HL-60 (cell line): ENCODE measurements around the gene ACP7.

ENCODE experiments used
- DNase-seq, 2 experiments: peaks; one replicate each; pipeline ENCODE4 v3.0.0-alpha.2; 2010 to 2020; ENCODE audit warnings: low read depth in 1 of 2, low spot score in 1 of 2
- H3K27ac ChIP-seq: fragments of 250-450 bp; sonication (Bioruptor Pico); replicated peaks from 2 replicates; pipeline ENCODE4 v1.5.1; 2020; ENCODE audit warnings: mild to moderate bottlenecking, moderate library complexity
- H3K27me3 ChIP-seq: fragments of 250-450 bp; sonication (Bioruptor Pico); 2 replicates; pipeline ENCODE4 v1.5.1; 2021; ENCODE audit warnings: mild to moderate bottlenecking, moderate library complexity; ENCODE audit not compliant: insufficient read depth, poor library complexity, severe bottlenecking
- H3K4me3 ChIP-seq: replicated peaks from 2 replicates; pipeline ENCODE4 v1.5.1; 2011; ENCODE audit warnings: mild to moderate bottlenecking, control low read depth, low read length; ENCODE audit not compliant: insufficient read depth
- GABPA ChIP-seq: IDR thresholded peaks from 2 replicates; pipeline ENCODE4 v1.6.1; 2012; ENCODE audit warnings: low read depth
- POLR2AphosphoS5 ChIP-seq: IDR thresholded peaks from 2 replicates; pipeline ENCODE4 v1.6.1; 2012; ENCODE audit warnings: low read depth
- SPI1 ChIP-seq: IDR thresholded peaks from 2 replicates; pipeline ENCODE4 v1.6.1; 2012; ENCODE audit warnings: low read depth, mild to moderate bottlenecking, borderline replicate concordance
- TF ChIP-seq, protein P1 (sequence below): IDR thresholded peaks from one replicate; pipeline ENCODE4 v1.5.1; 2011; ENCODE audit warnings: low read length, control low read depth, inconsistent platforms; ENCODE audit not compliant: insufficient read depth
- TF ChIP-seq, protein P2 (sequence below): IDR thresholded peaks from 2 replicates; pipeline ENCODE4 v1.6.1; 2012; ENCODE audit warnings: low read depth; ENCODE audit not compliant: insufficient replicate concordance

ACP7 gene

DNA sequence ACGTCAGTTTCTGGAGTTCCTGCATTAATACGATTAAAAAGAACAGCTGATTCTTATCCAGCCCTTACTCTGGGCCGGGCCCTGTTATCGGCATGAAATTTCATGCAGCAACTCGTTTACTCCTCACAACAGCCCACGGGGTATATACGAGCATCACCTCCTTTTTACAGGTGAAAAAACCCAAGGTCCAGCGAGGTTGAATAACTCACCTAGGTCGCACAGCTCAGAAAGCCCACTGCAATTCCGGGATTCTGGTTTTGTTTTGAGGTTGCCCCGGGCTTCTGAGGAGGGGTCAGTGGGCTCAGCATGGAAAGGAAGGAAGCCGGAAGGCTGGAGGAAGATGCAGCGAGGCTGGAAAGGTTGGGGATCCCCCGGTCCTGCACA lies 577 bp upstream of the ACP7 start:
- Histone ChIP-seq H3K27ac (no peak overlapping the region), H3K27me3 (peaks cover 34% of the 10 kb centered on the region), H3K4me3 (no peak overlapping the region)
- DNase-seq, result no peak
- TF ChIP-seq, protein P1, sequence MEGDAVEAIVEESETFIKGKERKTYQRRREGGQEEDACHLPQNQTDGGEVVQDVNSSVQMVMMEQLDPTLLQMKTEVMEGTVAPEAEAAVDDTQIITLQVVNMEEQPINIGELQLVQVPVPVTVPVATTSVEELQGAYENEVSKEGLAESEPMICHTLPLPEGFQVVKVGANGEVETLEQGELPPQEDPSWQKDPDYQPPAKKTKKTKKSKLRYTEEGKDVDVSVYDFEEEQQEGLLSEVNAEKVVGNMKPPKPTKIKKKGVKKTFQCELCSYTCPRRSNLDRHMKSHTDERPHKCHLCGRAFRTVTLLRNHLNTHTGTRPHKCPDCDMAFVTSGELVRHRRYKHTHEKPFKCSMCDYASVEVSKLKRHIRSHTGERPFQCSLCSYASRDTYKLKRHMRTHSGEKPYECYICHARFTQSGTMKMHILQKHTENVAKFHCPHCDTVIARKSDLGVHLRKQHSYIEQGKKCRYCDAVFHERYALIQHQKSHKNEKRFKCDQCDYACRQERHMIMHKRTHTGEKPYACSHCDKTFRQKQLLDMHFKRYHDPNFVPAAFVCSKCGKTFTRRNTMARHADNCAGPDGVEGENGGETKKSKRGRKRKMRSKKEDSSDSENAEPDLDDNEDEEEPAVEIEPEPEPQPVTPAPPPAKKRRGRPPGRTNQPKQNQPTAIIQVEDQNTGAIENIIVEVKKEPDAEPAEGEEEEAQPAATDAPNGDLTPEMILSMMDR, result no peak
- TF ChIP-seq GABPA (no peak), POLR2AphosphoS5 (no peak), SPI1 (no peak)
- TF ChIP-seq, protein P2, sequence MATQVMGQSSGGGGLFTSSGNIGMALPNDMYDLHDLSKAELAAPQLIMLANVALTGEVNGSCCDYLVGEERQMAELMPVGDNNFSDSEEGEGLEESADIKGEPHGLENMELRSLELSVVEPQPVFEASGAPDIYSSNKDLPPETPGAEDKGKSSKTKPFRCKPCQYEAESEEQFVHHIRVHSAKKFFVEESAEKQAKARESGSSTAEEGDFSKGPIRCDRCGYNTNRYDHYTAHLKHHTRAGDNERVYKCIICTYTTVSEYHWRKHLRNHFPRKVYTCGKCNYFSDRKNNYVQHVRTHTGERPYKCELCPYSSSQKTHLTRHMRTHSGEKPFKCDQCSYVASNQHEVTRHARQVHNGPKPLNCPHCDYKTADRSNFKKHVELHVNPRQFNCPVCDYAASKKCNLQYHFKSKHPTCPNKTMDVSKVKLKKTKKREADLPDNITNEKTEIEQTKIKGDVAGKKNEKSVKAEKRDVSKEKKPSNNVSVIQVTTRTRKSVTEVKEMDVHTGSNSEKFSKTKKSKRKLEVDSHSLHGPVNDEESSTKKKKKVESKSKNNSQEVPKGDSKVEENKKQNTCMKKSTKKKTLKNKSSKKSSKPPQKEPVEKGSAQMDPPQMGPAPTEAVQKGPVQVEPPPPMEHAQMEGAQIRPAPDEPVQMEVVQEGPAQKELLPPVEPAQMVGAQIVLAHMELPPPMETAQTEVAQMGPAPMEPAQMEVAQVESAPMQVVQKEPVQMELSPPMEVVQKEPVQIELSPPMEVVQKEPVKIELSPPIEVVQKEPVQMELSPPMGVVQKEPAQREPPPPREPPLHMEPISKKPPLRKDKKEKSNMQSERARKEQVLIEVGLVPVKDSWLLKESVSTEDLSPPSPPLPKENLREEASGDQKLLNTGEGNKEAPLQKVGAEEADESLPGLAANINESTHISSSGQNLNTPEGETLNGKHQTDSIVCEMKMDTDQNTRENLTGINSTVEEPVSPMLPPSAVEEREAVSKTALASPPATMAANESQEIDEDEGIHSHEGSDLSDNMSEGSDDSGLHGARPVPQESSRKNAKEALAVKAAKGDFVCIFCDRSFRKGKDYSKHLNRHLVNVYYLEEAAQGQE, result no peak

- TF ChIP-seq SPI1, result no peak
- TF ChIP-seq, protein P1, result no peak
- TF ChIP-seq, protein P2, result no peak
- TF ChIP-seq POLR2AphosphoS5, result no peak
- no peak for TF ChIP-seq GABPA
These were observed 538 bp downstream of the ACP7 start for GRCh38 chr19:39084732-39085080.

GRCh38 chr19:39085392-39085791 lies 1.2 kb downstream of the ACP7 start:
- Histone ChIP-seq H3K27me3 (peaks cover 34% of the 10 kb centered on the region), H3K27ac (no peak overlapping the region), H3K4me3 (no peak overlapping the region)
- TF ChIP-seq, protein P1, result no peak
- TF ChIP-seq POLR2AphosphoS5 (no peak), SPI1 (no peak), GABPA (no peak)
- TF ChIP-seq, protein P2, result no peak
- DNase-seq, result no peak

More at GRCh38 chr19:39084732-39085080, 538 bp downstream of the ACP7 start:
- peaks cover 34% of the 10 kb centered on the region for H3K27me3 ChIP-seq
- H3K4me3 ChIP-seq, result no peak overlapping the region
- no peak for DNase-seq
- no peak overlapping the region for H3K27ac ChIP-seq
